MM.1S (cell line): ENCODE results near the gene PRM2.

Source experiments
- EZH2 ChIP-seq: fragments of 300-600 bp; sonication (generic); optimal IDR thresholded peaks from 2 replicates; pipeline ENCODE3; 2017; ENCODE audit warnings: low read depth, mild to moderate bottlenecking, antibody characterized with exemption, low read length, mixed read lengths
- EZH2phosphoT487 ChIP-seq: fragments of 300-600 bp; sonication (generic); IDR thresholded peaks from 2 replicates; pipeline ENCODE4 v1.6.1; 2018; ENCODE audit warnings: antibody characterized with exemption, low read length
- TF ChIP-seq, protein P1 (sequence below): fragments of 300-600 bp; sonication (generic); IDR thresholded peaks from 2 replicates; pipeline ENCODE4 v1.5.1; 2016; ENCODE audit warnings: antibody characterized with exemption, low read length, mixed read lengths

DNA sequence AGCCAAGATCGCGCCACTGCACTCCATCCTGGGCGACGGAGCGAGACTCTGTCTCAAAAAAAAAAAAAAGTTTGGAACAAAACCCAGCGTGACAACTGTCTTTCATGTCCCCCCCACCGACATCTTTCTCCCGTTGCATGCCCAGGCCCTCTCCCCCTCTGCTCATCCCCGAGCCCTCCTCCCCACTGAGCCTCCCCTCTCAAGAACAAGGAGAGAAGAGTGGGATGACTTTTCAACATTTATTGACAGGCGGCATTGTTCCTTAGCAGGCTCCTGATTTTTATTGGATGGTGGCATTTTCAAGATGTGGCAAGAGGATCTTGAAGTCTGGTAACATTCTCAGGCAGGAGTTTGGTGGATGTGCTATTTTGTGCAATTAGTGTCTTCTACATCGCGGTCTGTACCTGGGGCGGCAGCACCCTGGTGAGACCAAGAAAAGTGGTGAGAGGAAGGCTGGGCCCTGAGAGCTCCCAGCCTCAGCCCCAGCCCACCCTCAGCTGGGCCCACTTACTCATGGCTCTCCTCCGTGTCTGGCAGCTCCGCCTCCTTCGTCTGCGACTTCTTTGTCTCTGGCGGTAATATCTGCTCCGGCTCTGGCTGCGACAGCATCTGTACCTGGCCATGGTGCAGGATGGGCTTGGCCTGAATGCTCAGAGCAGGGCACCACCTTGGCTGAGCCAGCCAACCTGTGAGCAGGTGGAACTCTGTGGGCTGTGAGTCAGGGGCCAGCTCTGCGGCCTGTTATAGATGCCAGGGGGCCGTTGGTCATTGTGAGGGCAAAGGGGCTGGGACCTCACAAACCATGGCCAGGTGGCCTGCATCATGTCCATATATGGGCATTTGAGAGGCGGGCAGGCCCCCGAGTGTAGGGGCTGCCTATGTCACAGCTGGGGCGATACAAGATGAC lies 4.6 kb upstream of the PRM2 start, which contains the start of gene PRM1:
- TF ChIP-seq, protein P1, sequence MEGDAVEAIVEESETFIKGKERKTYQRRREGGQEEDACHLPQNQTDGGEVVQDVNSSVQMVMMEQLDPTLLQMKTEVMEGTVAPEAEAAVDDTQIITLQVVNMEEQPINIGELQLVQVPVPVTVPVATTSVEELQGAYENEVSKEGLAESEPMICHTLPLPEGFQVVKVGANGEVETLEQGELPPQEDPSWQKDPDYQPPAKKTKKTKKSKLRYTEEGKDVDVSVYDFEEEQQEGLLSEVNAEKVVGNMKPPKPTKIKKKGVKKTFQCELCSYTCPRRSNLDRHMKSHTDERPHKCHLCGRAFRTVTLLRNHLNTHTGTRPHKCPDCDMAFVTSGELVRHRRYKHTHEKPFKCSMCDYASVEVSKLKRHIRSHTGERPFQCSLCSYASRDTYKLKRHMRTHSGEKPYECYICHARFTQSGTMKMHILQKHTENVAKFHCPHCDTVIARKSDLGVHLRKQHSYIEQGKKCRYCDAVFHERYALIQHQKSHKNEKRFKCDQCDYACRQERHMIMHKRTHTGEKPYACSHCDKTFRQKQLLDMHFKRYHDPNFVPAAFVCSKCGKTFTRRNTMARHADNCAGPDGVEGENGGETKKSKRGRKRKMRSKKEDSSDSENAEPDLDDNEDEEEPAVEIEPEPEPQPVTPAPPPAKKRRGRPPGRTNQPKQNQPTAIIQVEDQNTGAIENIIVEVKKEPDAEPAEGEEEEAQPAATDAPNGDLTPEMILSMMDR: no peak
- TF ChIP-seq EZH2: no peak
- no peak for TF ChIP-seq EZH2phosphoT487
